Activated B cell treated with CpG ODN at 0.5 μM for 24 hours (primary cell): ENCODE data around the gene ECT2L. TPM values are rescaled to one million over a fixed set of nuclear protein-coding genes. Genes with fewer than 3 reads are reported as not detected.

Experiments
- ATAC-seq: fragments of 200-7000 bp; cut with Tn5 transposase; one replicate; pipeline ENCODE4 v1.10.0; 2021; ENCODE audit warnings: low read depth, mild to moderate bottlenecking, moderate library complexity
- CTCF ChIA-PET: fragments of 350-600 bp; sonication (Branson Sonifier 250); formaldehyde crosslinking; loops from one replicate; lab custom pipeline; 2021; ENCODE audit warnings: antibody characterized with exemption; lab: Charles Lee
- POLR2A ChIA-PET: fragments of 350-600 bp; sonication (Branson Sonifier 250); formaldehyde crosslinking; loops from one replicate; lab custom pipeline; 2021; ENCODE audit warnings: antibody characterized with exemption; lab: Charles Lee
- DNase-seq: peaks from one replicate; pipeline ENCODE4 v3.0.0; 2022
- H3K27ac Mint-ChIP-seq: one replicate; pipeline ENCODE4 v1.8.0; 2020; ENCODE audit warnings: mixed read lengths
- H3K27me3 Mint-ChIP-seq: one replicate; pipeline ENCODE4 v1.8.0; 2021; ENCODE audit warnings: mixed read lengths
- H3K36me3 Mint-ChIP-seq: one replicate; pipeline ENCODE4 v1.8.0; 2021; ENCODE audit warnings: low read depth, mixed read lengths
- H3K4me1 Mint-ChIP-seq: one replicate; pipeline ENCODE4 v1.8.0; 2021; ENCODE audit warnings: mixed read lengths
- H3K4me3 Mint-ChIP-seq: one replicate; pipeline ENCODE4 v1.8.0; 2020; ENCODE audit warnings: mild to moderate bottlenecking, mixed read lengths
- H3K9me3 Mint-ChIP-seq: one replicate; pipeline ENCODE4 v1.8.0; 2020; ENCODE audit warnings: mixed read lengths
- CTCF ChIP-seq: fragments of 200-600 bp; IDR thresholded peaks from one replicate; pipeline ENCODE4 v1.8.0; 2022; ENCODE audit warnings: antibody characterized with exemption, mild to moderate bottlenecking
- intact Hi-C: fragments of 100-400 bp; cut with micrococcal nuclease; formaldehyde crosslinking; loops from one replicate; pipeline ENCODE4 v1.15.1; 2024
- total RNA-seq: library from RNA; stranded (reverse); gene quantifications from 2 replicates; pipeline ENCODE4 v1.2.3, GENCODE V29; 2022

ECT2L gene
- total RNA-seq, 1 donor from 2014 or later = not detected

GRCh38 chr6:138814179-138814834 is 18.4 kb downstream of the ECT2L start:
- POLR2A ChIA-PET = interaction anchor here (0.6 kb wide), 1 partner anchor 34 kb away, joined by 3 read pairs; no protein-coding TSS in a partner anchor
- no peak for TF ChIP-seq CTCF
- CTCF ChIA-PET = interaction anchor here (2.4 to 5.3 kb wide), 4 partner anchors 172 to 550 kb away, joined by 18 to 36 read pairs (median 27); partner anchors contain the start of gene REPS1
- ATAC-seq (no peak), DNase-seq (no peak)
- Mint-ChIP-seq H3K4me1 (peaks cover 24% of the 10 kb centered on the region), H3K27ac (no peak overlapping the region), H3K4me3 (no peak overlapping the region), H3K27me3 (no peaks in the 10 kb centered on the region), H3K9me3 (no peaks in the 10 kb centered on the region), H3K36me3 (no peaks in the 10 kb centered on the region)
- intact Hi-C loops = no loop called here

DNA sequence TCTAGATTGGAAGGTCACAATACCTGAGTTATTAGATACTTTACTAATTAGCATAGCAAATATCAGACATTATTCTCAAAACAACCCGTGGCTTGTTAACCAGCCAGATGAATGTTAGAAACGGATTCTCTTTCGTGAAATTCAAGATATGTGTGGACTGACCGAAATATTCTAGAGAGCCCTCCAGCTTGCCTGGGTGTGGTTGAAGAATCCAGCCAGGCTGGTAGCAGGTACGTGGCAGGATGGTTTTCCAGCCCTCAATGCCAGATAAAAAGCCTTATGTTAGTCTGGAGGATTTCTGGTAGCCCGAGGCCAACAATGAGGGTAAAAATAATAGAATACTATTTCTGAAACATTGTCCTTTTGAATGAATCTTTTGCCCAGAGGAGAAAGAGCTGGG is 19.3 kb downstream of the ECT2L start:
- ChIA-PET CTCF (interaction anchor here (1.5 to 5.3 kb wide), 6 partner anchors 171 to 554 kb away, joined by 6 to 36 read pairs (median 22); partner anchors contain the start of gene REPS1), POLR2A (interaction anchor here (0.6 kb wide), 1 partner anchor 35 kb away, joined by 3 read pairs; no protein-coding TSS in a partner anchor)
- intact Hi-C loops = loop anchor here (5.0 kb wide), 2 partner anchors 97 to 317 kb away; no protein-coding TSS in a partner anchor
- ATAC-seq = no peak
- Mint-ChIP-seq H3K4me3 (no peak overlapping the region), H3K36me3 (no peaks in the 10 kb centered on the region), H3K27me3 (no peaks in the 10 kb centered on the region), H3K4me1 (peaks cover 30% of the 10 kb centered on the region), H3K9me3 (no peaks in the 10 kb centered on the region), H3K27ac (no peak overlapping the region)
- no peak for DNase-seq
- no peak for TF ChIP-seq CTCF

GRCh38 chr6:138815797-138816528 is 20.1 kb downstream of the ECT2L start:
- peak; percentile 59 for ATAC-seq
- POLR2A ChIA-PET = interaction anchor here (0.6 to 1.4 kb wide), 5 partner anchors 172 to 548 kb away, joined by 3 to 5 read pairs (median 3); partner anchors contain the start of gene REPS1
- peak overlapping the region; percentile 43 for H3K27ac Mint-ChIP-seq
- H3K36me3 Mint-ChIP-seq = no peaks in the 10 kb centered on the region
- no peak for DNase-seq
- H3K9me3 Mint-ChIP-seq = no peaks in the 10 kb centered on the region
- H3K4me3 Mint-ChIP-seq = no peak overlapping the region
- no peak for TF ChIP-seq CTCF
- peaks cover 32% of the 10 kb centered on the region for H3K4me1 Mint-ChIP-seq
- no peaks in the 10 kb centered on the region for H3K27me3 Mint-ChIP-seq
- CTCF ChIA-PET = interaction anchor here (0.7 to 5.3 kb wide), 15 partner anchors 9 to 559 kb away, joined by 3 to 36 read pairs (median 4); partner anchors contain the start of genes CITED2 and REPS1
- intact Hi-C loops = loop anchor here (1.0 to 5.0 kb wide), 7 partner anchors 96 to 548 kb away; partner anchors contain the start of gene REPS1

GRCh38 chr6:138817799-138818198 is 21.9 kb downstream of the ECT2L start:
- Mint-ChIP-seq H3K9me3 (no peaks in the 10 kb centered on the region), H3K4me3 (no peak overlapping the region), H3K27me3 (no peaks in the 10 kb centered on the region), H3K36me3 (no peaks in the 10 kb centered on the region), H3K27ac (peak overlapping the region; percentile 70), H3K4me1 (peaks cover 32% of the 10 kb centered on the region)
- TF ChIP-seq CTCF = no peak
- no peak for ATAC-seq
- no peak for DNase-seq
- intact Hi-C loops = loop anchor here (2.0 to 5.0 kb wide), 3 partner anchors 95 to 315 kb away; no protein-coding TSS in a partner anchor
- ChIA-PET CTCF (interaction anchor here (1.0 to 5.3 kb wide), 5 partner anchors 172 to 552 kb away, joined by 3 to 36 read pairs (median 25); no protein-coding TSS in a partner anchor), POLR2A (no interaction called here)
